Heart right ventricle (tissue), 16 donors: ENCODE measurements around the gene EFCAB12. TPM values are rescaled to one million over a fixed set of nuclear protein-coding genes. Genes with fewer than 3 reads are reported as not detected.

ENCODE experiments used
- ATAC-seq, 8 donors: fragments of 200-7000 bp; cut with Tn5 transposase; one replicate each; pipeline ENCODE4 v1.9.1; 2020; ENCODE audit warnings: mild to moderate bottlenecking in 8 of 8, moderate library complexity in 8 of 8, moderate number of reproducible peaks in 1 of 8
- DNase-seq, 2 donors: peaks; one replicate each; pipeline ENCODE4 v3.0.0-alpha.2; 2020
- H3K27ac ChIP-seq, 10 donors: fragments of 200-600 bp; sonication (generic) in 2 of 10; one replicate each; pipeline versions ENCODE4 v1.5.0 to v1.8.0; 2020 to 2022; ENCODE audit warnings: mild to moderate bottlenecking in 3 of 10
- H3K27me3 ChIP-seq, 7 donors: fragments of 200-600 bp; one replicate each; pipeline ENCODE4 v1.8.0; 2021 to 2022; ENCODE audit warnings: mild to moderate bottlenecking in 2 of 7
- H3K36me3 ChIP-seq, 9 donors: fragments of 200-600 bp; sonication (generic) in 1 of 9; one replicate each; pipeline versions ENCODE4 v1.5.0 to v1.8.0; 2020 to 2022; ENCODE audit warnings: mild to moderate bottlenecking in 2 of 9
- H3K4me1 ChIP-seq, 9 donors: fragments of 200-600 bp; sonication (generic) in 1 of 9; one replicate each; pipeline versions ENCODE4 v1.5.0 to v1.8.0; 2020 to 2022; ENCODE audit warnings: mild to moderate bottlenecking in 4 of 9
- H3K4me3 ChIP-seq, 10 donors: fragments of 200-600 bp; sonication (generic) in 2 of 10; one replicate each; pipeline versions ENCODE4 v1.5.0 to v1.8.0; 2020 to 2022; ENCODE audit warnings: mild to moderate bottlenecking in 7 of 10, moderate library complexity in 2 of 10
- H3K9me3 ChIP-seq, 11 donors: fragments of 200-600 bp in 10 of 11; sonication (generic) in 2 of 11; one replicate each; pipeline versions ENCODE4 v1.5.0 to v1.8.0; 2013 to 2022; ENCODE audit warnings: mild to moderate bottlenecking in 2 of 11, control low read depth in 1 of 11, moderate library complexity in 1 of 11
- CTCF ChIP-seq, 9 donors: fragments of 200-600 bp; sonication (generic) in 2 of 9; IDR thresholded peaks; one replicate each; pipeline versions ENCODE4 v1.5.0 to v1.8.0; 2021 to 2022; ENCODE audit warnings: antibody characterized with exemption in 9 of 9, mild to moderate bottlenecking in 5 of 9, moderate library complexity in 1 of 9
- WGBS, 2 donors: extraction: QIAGEN DNeasy Blood & Tissue Kit; methylation state at CpG; one replicate each; pipeline ENCODE4 v1.1.7; 2013; ENCODE audit warnings: inconsistent platforms in 1 of 2; 5-methylcytosine and 5-hydroxymethylcytosine counted together
- intact Hi-C, 10 donors: fragments of 100-400 bp; cut with DNase I; formaldehyde crosslinking; loops; one replicate each; pipeline versions ENCODE4 v1.11.1 to v1.14.2; 2022
- polyA plus RNA-seq, 2 donors: library from polyadenylated mRNA; stranded (reverse); fragments of 200-250 nt; gene quantifications; one replicate each; pipeline ENCODE4 v1.2.3, GENCODE V29; 2013
- total RNA-seq, 10 donors: library from RNA; stranded (reverse); fragmentation: NEBNext Ultra II Directional in 3 of 10; extraction: Animal tissue kit (Norgen Biotek cat#: 25700) in 3 of 10; gene quantifications; one replicate each; pipeline versions ENCODE4 v1.2.1 to v1.2.4, GENCODE V29; 2021 to 2023
- donor health status: Arrhythmogenic right ventricular cardiomyopathy.
- donor health status: ischemic (EF 13 %, LVEDD 7.1; RV severe dilation, severe dysfunction).
- donor health status: healthy with polysubstance abuse.
- donor health status: DM: no; HTN: yes; CAD: no.
- donor health status: DM: no; HTN: no; CAD: no.
- donor health status: ischemic (EF 25% LVEDD 6.9; RV normal size, moderate dysfunction).
- donor health status: ischemic (EF 25% LVEDD 5.7; RV mildly dilated, moderate dysfunction).
- donor health status: healthy.
- donor health status: DM: yes; HTN: yes; CAD: no.
- donor health status: Ischemic cardiomyopathy.
- donor health status: ischemic (EF 35%, LVEDD 5.7; RV mildly dilated, moderate dysfunction).
- donor health status: nonischemic (EF 11% LVEDD 7.7; RV severe dilation, severe dysfunction).
- donor health status: DM: yes; HTN: yes; CAD: no.
- donor health status: PGD.
- donor health status: ischemic (EF 29% LVEDD 5.4; RV normal size, mild dysfunction).
- donor health status: nonischemic (EF 23%, LVEDD 6.1; RV moderate dilation, normal function).

The EFCAB12 gene
- total and polyA plus RNA-seq, 12 donors = 0.10 to 0.23 (median 0.15) TPM; not detected in 7

GRCh38 chr3:129352045-129352444 lies 76.4 kb downstream of the EFCAB12 start:
- DNase-seq = no peak
- 91% methylated on average over 8 of the region's 8 CpGs for WGBS, 2 donors
- H3K36me3 ChIP-seq = no peaks in the 10 kb centered on the region
- no peak for ATAC-seq
- H3K27me3 ChIP-seq = no peaks in the 10 kb centered on the region
- H3K27ac ChIP-seq = peak overlapping the region in 3 of 10 donors; percentile 72 to 78 (median 73)
- no peaks in the 10 kb centered on the region for H3K9me3 ChIP-seq
- H3K4me3 ChIP-seq = no peak overlapping the region
- TF ChIP-seq CTCF (IDR thresholded peaks at IDR 0.05) = peak in 1 of 9 donors; percentile 16
- intact Hi-C loops = no loop called here
- peaks cover 3 to 38% (median 18%) of the 10 kb centered on the region in 9 donors for H3K4me1 ChIP-seq

Other genes with a start within 250 kb of the EFCAB12 start
- 100 to 1,000 TPM; 438 to 594 (median 487) TPM for gene CNBP, start 244.7 kb downstream of the EFCAB12 start, total RNA-seq
- 100 to 1,000 TPM; 324 to 372 TPM for gene CNBP, start 244.7 kb downstream of the EFCAB12 start, polyA plus RNA-seq
- 100 to 1,000 TPM in 4 of 10 donors, 10 to 100 TPM in 6; 79.5 to 113 (median 96.1) TPM for gene COPG1, start 179.0 kb downstream of the EFCAB12 start, total RNA-seq
- 100 to 1,000 TPM in 1 of 2 donors, 10 to 100 TPM in 1; 63.7 to 154 TPM for gene COPG1, start 179.0 kb downstream of the EFCAB12 start, polyA plus RNA-seq
- 10 to 100 TPM; 38.1 to 56.1 (median 44.5) TPM for gene HMCES, start 149.8 kb downstream of the EFCAB12 start, total RNA-seq
- gene HMCES, start 149.8 kb downstream of the EFCAB12 start, polyA plus RNA-seq = 10 to 100 TPM; 24.1 to 37.6 TPM
- 10 to 100 TPM; 16.4 to 31.9 (median 19.2) TPM for gene MBD4, start 11.3 kb upstream of the EFCAB12 start, total RNA-seq
- gene MBD4, start 11.3 kb upstream of the EFCAB12 start, polyA plus RNA-seq = 10 to 100 TPM; 11.1 to 37.8 TPM
- gene IFT122, start 11.6 kb upstream of the EFCAB12 start, total RNA-seq = 10 to 100 TPM; 12.4 to 23.9 (median 16.8) TPM
- 10 to 100 TPM in 1 of 2 donors, 1 to 10 TPM in 1; 9.7 to 29.1 TPM for gene IFT122, start 11.6 kb upstream of the EFCAB12 start, polyA plus RNA-seq
- gene RHO, start 100.0 kb upstream of the EFCAB12 start, total RNA-seq = not detected
- not detected for gene RHO, start 100.0 kb upstream of the EFCAB12 start, polyA plus RNA-seq
- not detected for gene H1-8, start 114.5 kb upstream of the EFCAB12 start, total RNA-seq
- not detected for gene H1-8, start 114.5 kb upstream of the EFCAB12 start, polyA plus RNA-seq
- 100 to 1,000 TPM in 1 of 10 donors, 10 to 100 TPM in 9; 40.9 to 106 (median 62.8) TPM for gene PLXND1, start 178.0 kb upstream of the EFCAB12 start, total RNA-seq
- gene PLXND1, start 178.0 kb upstream of the EFCAB12 start, polyA plus RNA-seq = 100 to 1,000 TPM in 1 of 2 donors, 10 to 100 TPM in 1; 71.2 to 169 TPM